Natural killer cell (primary cell): ENCODE results near the gene HOXB4. TPM values are rescaled to one million over a fixed set of nuclear protein-coding genes. Genes with fewer than 3 reads are reported as not detected.

Experiments used
- ATAC-seq, 3 donors: fragments of 150-1000 bp in 2 of 3; fragments of 200-7000 bp in 1 of 3; cut with Tn5 transposase; 1 replicate in 1 of 3; 2 replicates in 2 of 3; pipeline ENCODE4 v1.10.0; 2021; ENCODE audit warnings: mild to moderate bottlenecking in 2 of 3, moderate library complexity in 2 of 3
- DNase-seq, 2 donors: peaks; one replicate each; pipeline versions ENCODE4 v3.0.0 to v3.0.0-alpha.2; 2013 to 2021; ENCODE audit warnings: mixed read lengths in 1 of 2
- H3K27ac ChIP-seq: one replicate; pipeline ENCODE4 v1.5.1; 2013; ENCODE audit warnings: mild to moderate bottlenecking, low read length
- H3K27me3 ChIP-seq: one replicate; pipeline ENCODE4 v1.6.1; 2013; ENCODE audit warnings: low read length; ENCODE audit not compliant: control insufficient read depth, insufficient read depth
- H3K36me3 ChIP-seq: one replicate; pipeline ENCODE4 v1.6.1; 2013; ENCODE audit warnings: low read length; ENCODE audit not compliant: control insufficient read depth, insufficient read depth
- H3K4me1 ChIP-seq: one replicate; pipeline ENCODE4 v1.6.1; 2013; ENCODE audit warnings: low read length; ENCODE audit not compliant: control insufficient read depth, insufficient read depth
- H3K4me3 ChIP-seq: one replicate; pipeline ENCODE4 v1.5.1; 2013; ENCODE audit warnings: low read length
- H3K9me3 ChIP-seq: one replicate; pipeline ENCODE4 v1.6.1; 2013; ENCODE audit warnings: low read length; ENCODE audit not compliant: control insufficient read depth, insufficient read depth
- H3K27ac Mint-ChIP-seq, 2 donors: one replicate each; pipeline ENCODE4 v1.8.0; 2022; ENCODE audit warnings: mild to moderate bottlenecking in 2 of 2, mixed read lengths in 2 of 2, moderate library complexity in 1 of 2
- H3K27me3 Mint-ChIP-seq, 2 donors: one replicate each; pipeline ENCODE4 v1.8.0; 2022; ENCODE audit warnings: low read depth in 2 of 2, mixed read lengths in 2 of 2
- H3K36me3 Mint-ChIP-seq: one replicate; pipeline ENCODE4 v1.8.0; 2022; ENCODE audit warnings: mixed read lengths
- H3K4me1 Mint-ChIP-seq, 2 donors: one replicate each; pipeline ENCODE4 v1.8.0; 2022; ENCODE audit warnings: mixed read lengths in 2 of 2
- H3K4me3 Mint-ChIP-seq: one replicate; pipeline ENCODE4 v1.8.0; 2022; ENCODE audit warnings: mild to moderate bottlenecking, moderate library complexity, mixed read lengths
- H3K9me3 Mint-ChIP-seq, 2 donors: one replicate each; pipeline ENCODE4 v1.8.0; 2022; ENCODE audit warnings: mixed read lengths in 2 of 2
- WGBS: methylation state at CpG from one replicate; pipeline ENCODE4 v1.1.7; 2013; ENCODE audit warnings: missing lambda C conversion rate; ENCODE audit not compliant: insufficient coverage; 5-methylcytosine and 5-hydroxymethylcytosine counted together
- intact Hi-C: fragments of 100-400 bp; cut with micrococcal nuclease; formaldehyde crosslinking; loops from one replicate; pipeline ENCODE4 v1.14.2; 2022
- total RNA-seq, 4 donors: library from RNA; stranded (reverse); fragments of 120-200 nt in 1 of 4; gene quantifications; one replicate each; pipeline versions ENCODE4 v1.2.3 to v1.2.4, GENCODE V29; 2013 to 2022
- TF ChIP-seq, protein P1 (sequence below): fragments of 200-600 bp; IDR thresholded peaks from one replicate; pipeline ENCODE4 v1.8.0; 2022; ENCODE audit warnings: antibody characterized with exemption

HOXB4 gene
- total RNA-seq, 3 donors from 2014 or later (not counting 1 experiment from before 2014, with no cell fraction given) = 3.5 to 6.7 (median 5.7) TPM

GRCh38 chr17:48556576-48557401, 21.4 kb downstream of the HOXB4 start:
- Histone ChIP-seq H3K36me3 (no peaks in the 10 kb centered on the region), H3K4me3 (no peak overlapping the region), H3K9me3 (no peaks in the 10 kb centered on the region), H3K4me1 (peaks cover 22% of the 10 kb centered on the region), H3K27me3 (no peaks in the 10 kb centered on the region), H3K27ac (no peak overlapping the region)
- H3K4me3 Mint-ChIP-seq = peak overlapping the region; percentile 76
- H3K36me3 Mint-ChIP-seq = no peaks in the 10 kb centered on the region
- H3K9me3 Mint-ChIP-seq = no peaks in the 10 kb centered on the region
- peaks cover 29 to 43% of the 10 kb centered on the region in 2 donors for H3K4me1 Mint-ChIP-seq
- intact Hi-C loops = no loop called here
- TF ChIP-seq, protein P1, sequence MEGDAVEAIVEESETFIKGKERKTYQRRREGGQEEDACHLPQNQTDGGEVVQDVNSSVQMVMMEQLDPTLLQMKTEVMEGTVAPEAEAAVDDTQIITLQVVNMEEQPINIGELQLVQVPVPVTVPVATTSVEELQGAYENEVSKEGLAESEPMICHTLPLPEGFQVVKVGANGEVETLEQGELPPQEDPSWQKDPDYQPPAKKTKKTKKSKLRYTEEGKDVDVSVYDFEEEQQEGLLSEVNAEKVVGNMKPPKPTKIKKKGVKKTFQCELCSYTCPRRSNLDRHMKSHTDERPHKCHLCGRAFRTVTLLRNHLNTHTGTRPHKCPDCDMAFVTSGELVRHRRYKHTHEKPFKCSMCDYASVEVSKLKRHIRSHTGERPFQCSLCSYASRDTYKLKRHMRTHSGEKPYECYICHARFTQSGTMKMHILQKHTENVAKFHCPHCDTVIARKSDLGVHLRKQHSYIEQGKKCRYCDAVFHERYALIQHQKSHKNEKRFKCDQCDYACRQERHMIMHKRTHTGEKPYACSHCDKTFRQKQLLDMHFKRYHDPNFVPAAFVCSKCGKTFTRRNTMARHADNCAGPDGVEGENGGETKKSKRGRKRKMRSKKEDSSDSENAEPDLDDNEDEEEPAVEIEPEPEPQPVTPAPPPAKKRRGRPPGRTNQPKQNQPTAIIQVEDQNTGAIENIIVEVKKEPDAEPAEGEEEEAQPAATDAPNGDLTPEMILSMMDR = no peak
- ATAC-seq = no peak
- DNase-seq = no peak
- 87% methylated on average over 5 of the region's 7 CpGs for WGBS
- no peak overlapping the region for H3K27ac Mint-ChIP-seq
- peaks cover 0 to 17% of the 10 kb centered on the region in 2 donors for H3K27me3 Mint-ChIP-seq

DNA sequence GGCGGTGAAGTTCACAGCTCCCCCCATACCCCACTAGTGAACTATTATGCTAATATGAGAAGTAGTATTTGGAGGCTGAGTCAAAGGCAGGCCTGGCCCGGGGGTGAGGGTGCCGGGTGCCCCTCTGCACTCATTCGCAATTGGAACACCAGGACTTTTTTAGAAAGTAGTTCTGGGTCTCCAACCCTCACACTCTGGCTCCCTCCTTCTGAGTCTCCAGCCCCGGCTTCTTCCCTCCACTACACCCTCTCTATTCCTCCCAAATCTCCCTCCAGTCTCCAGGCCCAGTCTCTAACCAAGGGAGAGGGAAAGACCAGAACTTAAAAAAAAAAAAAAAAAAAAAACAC, 21.9 kb downstream of the HOXB4 start:
- no peaks in the 10 kb centered on the region for H3K9me3 Mint-ChIP-seq
- TF ChIP-seq, protein P1 = no peak
- Histone ChIP-seq H3K4me3 (no peak overlapping the region), H3K27ac (no peak overlapping the region), H3K4me1 (peaks cover 16% of the 10 kb centered on the region), H3K9me3 (no peaks in the 10 kb centered on the region), H3K27me3 (no peaks in the 10 kb centered on the region), H3K36me3 (no peaks in the 10 kb centered on the region)
- ATAC-seq = peak in 1 of 3 donors; percentile 28
- whole genome bisulfite sequencing = 89% methylated on average over 4 of the region's 5 CpGs
- H3K27ac Mint-ChIP-seq = peak overlapping the region in 1 of 2 donors; percentile 87
- DNase-seq = no peak
- H3K4me3 Mint-ChIP-seq = peak overlapping the region; percentile 76
- intact Hi-C loops = no loop called here
- no peaks in the 10 kb centered on the region for H3K36me3 Mint-ChIP-seq
- H3K4me1 Mint-ChIP-seq = peaks cover 23 to 37% of the 10 kb centered on the region in 2 donors
- H3K27me3 Mint-ChIP-seq = peaks cover 0 to 17% of the 10 kb centered on the region in 2 donors

- H3K4me1 Mint-ChIP-seq = peaks cover 20 to 34% of the 10 kb centered on the region in 2 donors
- H3K27ac Mint-ChIP-seq = peak overlapping the region; percentile 87
- peaks cover 0 to 17% of the 10 kb centered on the region in 2 donors for H3K27me3 Mint-ChIP-seq
- intact Hi-C loops = no loop called here
- no peaks in the 10 kb centered on the region for H3K9me3 ChIP-seq
- TF ChIP-seq, protein P1 = no peak
- no peak overlapping the region for H3K27ac ChIP-seq
- H3K36me3 ChIP-seq = peaks cover 2% of the 10 kb centered on the region
- H3K4me1 ChIP-seq = peaks cover 13% of the 10 kb centered on the region
- H3K27me3 ChIP-seq = no peaks in the 10 kb centered on the region
- no peaks in the 10 kb centered on the region for H3K9me3 Mint-ChIP-seq
- peak in 1 of 2 donors; percentile 55 for DNase-seq
- 10% methylated on average over 33 of the region's 36 CpGs for WGBS
- H3K4me3 Mint-ChIP-seq = peak overlapping the region; percentile 95
- peak; percentile 40 to 79 (median 76) for ATAC-seq
- no peaks in the 10 kb centered on the region for H3K36me3 Mint-ChIP-seq
- H3K4me3 ChIP-seq = peak overlapping the region; percentile 17
These were observed 22.6 kb downstream of the HOXB4 start for GRCh38 chr17:48555258-48556228.
